Natural killer cell treated with Interleukin-12 subunit alpha and Interleukin-12 subunit beta and Interleukin-15 and Interleukin-18, amount 100 ng/mL, for 72 hours (primary cell): ENCODE measurements around the gene ALOX5AP. TPM values are rescaled to one million over a fixed set of nuclear protein-coding genes. Genes with fewer than 3 reads are reported as not detected.

Experiments used
- ATAC-seq, 2 donors: fragments of 150-1000 bp; cut with Tn5 transposase in 1 of 2; sonication (Bioruptor Pico), chemical (Tn5 transposase) in 1 of 2; 2 replicates each; pipeline ENCODE4 v1.10.0; 2021
- DNase-seq: peaks from one replicate; pipeline ENCODE4 v3.0.0; 2022; ENCODE audit warnings: low spot score
- H3K27ac Mint-ChIP-seq, 2 donors: 1 replicate in 1 of 2; 2 replicates in 1 of 2; pipeline ENCODE4 v1.8.0; 2022; ENCODE audit warnings: mixed read lengths in 2 of 2, mild to moderate bottlenecking in 1 of 2, moderate library complexity in 1 of 2
- H3K27me3 Mint-ChIP-seq, 2 donors: 1 replicate in 1 of 2; 2 replicates in 1 of 2; pipeline ENCODE4 v1.8.0; 2022; ENCODE audit warnings: mixed read lengths in 2 of 2
- H3K36me3 Mint-ChIP-seq: one replicate; pipeline ENCODE4 v1.8.0; 2022; ENCODE audit warnings: mixed read lengths
- H3K4me1 Mint-ChIP-seq, 2 donors: 1 replicate in 1 of 2; 2 replicates in 1 of 2; pipeline ENCODE4 v1.8.0; 2022; ENCODE audit warnings: low read depth in 2 of 2, mixed read lengths in 2 of 2, mild to moderate bottlenecking in 1 of 2
- H3K4me3 Mint-ChIP-seq: one replicate; pipeline ENCODE4 v1.8.0; 2022; ENCODE audit warnings: mixed read lengths
- H3K9me3 Mint-ChIP-seq: 2 replicates; pipeline ENCODE4 v1.8.0; 2022; ENCODE audit warnings: mixed read lengths
- total RNA-seq, 2 donors: library from RNA; stranded (reverse); gene quantifications; one replicate each; pipeline ENCODE4 v1.2.3, GENCODE V29; 2022

Gene ALOX5AP
- 100 to 1,000 TPM in 1 of 2 donors, 10 to 100 TPM in 1; 49.8 to 173 TPM for total RNA-seq

DNA sequence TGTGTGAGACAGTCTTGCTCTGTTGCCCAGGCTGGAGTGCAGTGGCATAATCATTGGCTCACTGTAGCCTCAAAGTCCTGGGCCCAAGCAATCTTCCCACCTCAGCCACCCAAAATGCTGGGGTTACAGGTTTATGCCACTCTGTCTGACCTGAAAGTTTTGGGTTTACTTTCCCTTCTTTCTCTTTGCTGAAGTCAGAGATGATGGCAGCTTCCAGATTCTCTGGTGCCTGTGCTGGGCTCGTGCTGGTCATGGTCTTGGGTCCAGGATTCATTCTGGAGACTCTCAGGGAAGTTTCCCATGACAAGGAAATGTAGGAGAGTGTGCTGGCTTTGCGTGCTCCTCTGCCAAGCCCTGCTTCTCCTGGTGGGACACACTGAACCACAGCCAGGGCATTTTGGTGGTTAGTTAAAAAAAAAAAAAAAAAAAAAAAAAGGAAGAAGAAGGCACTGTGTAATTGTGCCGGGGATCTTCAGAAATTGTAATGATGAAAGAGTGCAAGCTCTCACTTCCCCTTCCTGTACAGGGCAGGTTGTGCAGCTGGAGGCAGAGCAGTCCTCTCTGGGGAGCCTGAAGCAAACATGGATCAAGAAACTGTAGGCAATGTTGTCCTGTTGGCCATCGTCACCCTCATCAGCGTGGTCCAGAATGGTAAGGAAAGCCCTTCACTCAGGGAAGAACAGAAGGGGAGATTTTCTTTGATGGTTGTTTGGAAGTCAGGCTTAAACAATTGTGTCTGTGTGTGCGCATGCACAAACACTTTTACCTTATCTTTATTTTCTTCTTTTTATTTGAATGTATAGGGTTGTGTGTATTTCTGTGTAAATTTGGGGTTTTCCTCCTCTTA, at the start of gene ALOX5AP:
TSS of gene ALOX5AP (plus strand) at position 519 of the 847 bp plus-strand sequence. CDS start at position 582, 63 bp downstream.
- Mint-ChIP-seq H3K4me1 (peaks cover 57 to 66% of the 10 kb centered on the region in 2 donors), H3K4me3 (peak within 1 kb of the TSS; percentile 89), H3K36me3 (peaks cover 4% of the 10 kb centered on the region), H3K27ac (peak within 1 kb of the TSS; percentile 82 to 92), H3K9me3 (no peaks in the 10 kb centered on the region), H3K27me3 (peaks cover 0 to 2% of the 10 kb centered on the region in 2 donors)
- ATAC-seq, result peak; percentile 63 to 68
- no peak for DNase-seq

GRCh38 chr13:30685987-30686386, 49.4 kb upstream of the ALOX5AP start:
- Mint-ChIP-seq H3K27ac (no peak overlapping the region), H3K4me1 (peaks cover 7 to 8% of the 10 kb centered on the region in 2 donors), H3K27me3 (peaks cover 0 to 2% of the 10 kb centered on the region in 2 donors), H3K4me3 (no peak overlapping the region), H3K36me3 (no peaks in the 10 kb centered on the region), H3K9me3 (no peaks in the 10 kb centered on the region)
- DNase-seq, result no peak
- no peak for ATAC-seq

GRCh38 chr13:30687601-30688000, 47.7 kb upstream of the ALOX5AP start:
- Mint-ChIP-seq H3K4me1 (peaks cover 14% of the 10 kb centered on the region in 2 donors), H3K27ac (no peak overlapping the region), H3K4me3 (no peak overlapping the region), H3K36me3 (no peaks in the 10 kb centered on the region), H3K9me3 (no peaks in the 10 kb centered on the region), H3K27me3 (peaks cover 0 to 2% of the 10 kb centered on the region in 2 donors)
- ATAC-seq (no peak), DNase-seq (no peak)

DNA sequence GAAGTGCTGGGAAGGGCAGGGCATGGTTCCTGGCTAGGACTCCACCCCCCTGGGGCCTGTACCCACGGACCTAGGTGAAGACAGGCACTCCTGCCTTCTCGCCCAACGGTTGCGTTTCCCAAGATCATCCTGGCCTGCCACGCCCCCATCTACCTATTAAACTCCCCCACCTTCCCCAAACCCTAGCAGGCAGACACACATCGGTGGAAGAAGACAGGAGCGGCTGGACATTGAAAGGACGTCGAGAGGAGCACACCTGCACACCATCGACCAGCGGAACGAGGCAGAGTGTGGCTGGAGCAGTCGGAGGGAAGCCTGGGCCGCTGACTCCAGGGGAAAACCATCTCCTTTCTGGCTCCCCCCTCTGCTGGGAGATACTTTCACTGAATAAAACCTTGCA, 45.6 kb upstream of the ALOX5AP start:
- no peak for DNase-seq
- H3K27me3 Mint-ChIP-seq, result peaks cover 0 to 2% of the 10 kb centered on the region in 2 donors
- H3K27ac Mint-ChIP-seq, result peak overlapping the region; percentile 83 to 85
- H3K4me1 Mint-ChIP-seq, result peaks cover 21 to 23% of the 10 kb centered on the region in 2 donors
- H3K36me3 Mint-ChIP-seq, result no peaks in the 10 kb centered on the region
- ATAC-seq, result no peak
- H3K9me3 Mint-ChIP-seq, result no peaks in the 10 kb centered on the region
- H3K4me3 Mint-ChIP-seq, result peak overlapping the region; percentile 89

DNA sequence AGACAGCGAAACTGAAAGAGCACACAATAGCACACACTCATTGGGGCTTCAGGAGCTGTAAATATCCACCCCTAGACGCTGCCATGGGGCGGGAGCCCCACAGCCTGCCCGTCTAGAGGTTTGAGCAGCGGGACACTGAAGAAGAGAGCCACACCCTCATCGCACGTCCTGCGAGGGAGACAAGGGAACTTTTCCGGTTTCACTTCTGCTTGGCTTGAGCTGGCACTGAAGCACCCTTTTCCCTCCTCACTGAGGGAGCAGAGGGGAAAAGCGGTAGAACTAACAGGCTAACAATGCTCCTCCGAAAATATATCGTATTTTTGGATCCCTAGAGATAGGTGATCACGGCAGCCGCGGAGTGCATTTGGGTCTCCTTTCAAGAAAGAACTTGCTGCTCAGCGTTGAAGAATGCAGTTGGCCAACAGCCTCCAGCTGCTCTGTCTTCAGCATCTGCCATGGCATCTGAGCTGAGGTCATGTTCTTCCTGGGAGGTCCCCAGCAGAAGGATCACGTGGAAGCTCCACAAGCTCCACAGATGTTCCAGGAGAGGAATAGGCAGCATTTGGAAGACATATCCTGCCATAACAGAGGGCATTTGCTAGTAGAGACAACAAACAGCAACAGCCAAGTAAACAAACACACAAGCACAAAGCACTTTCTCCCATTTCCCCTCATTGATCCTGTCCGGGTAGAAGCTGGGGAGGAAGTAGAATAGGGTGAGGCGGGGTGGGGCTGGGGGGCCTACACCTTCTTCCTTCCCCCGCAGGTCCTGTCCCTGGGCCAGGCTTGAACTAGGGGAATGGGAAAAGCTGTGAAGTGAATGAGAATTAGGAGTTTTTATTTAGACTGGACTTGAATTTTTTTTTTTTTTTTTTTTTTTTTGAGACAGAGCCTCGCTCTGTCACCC, 44.8 kb upstream of the ALOX5AP start:
- no peaks in the 10 kb centered on the region for H3K27me3 Mint-ChIP-seq
- peaks cover 26 to 29% of the 10 kb centered on the region in 2 donors for H3K4me1 Mint-ChIP-seq
- H3K9me3 Mint-ChIP-seq, result no peaks in the 10 kb centered on the region
- no peaks in the 10 kb centered on the region for H3K36me3 Mint-ChIP-seq
- H3K4me3 Mint-ChIP-seq, result peak overlapping the region; percentile 89
- H3K27ac Mint-ChIP-seq, result peak overlapping the region; percentile 83 to 85
- DNase-seq (no peak), ATAC-seq (peak; percentile 79 to 88)

GRCh38 chr13:30692113-30692512, 43.2 kb upstream of the ALOX5AP start:
- peak overlapping the region in 1 of 2 donors; percentile 38 for H3K27ac Mint-ChIP-seq
- H3K9me3 Mint-ChIP-seq, result no peaks in the 10 kb centered on the region
- peak overlapping the region; percentile 30 for H3K4me3 Mint-ChIP-seq
- DNase-seq (no peak), ATAC-seq (peak in 1 of 2 donors; percentile 71)
- H3K4me1 Mint-ChIP-seq, result peaks cover 42 to 45% of the 10 kb centered on the region in 2 donors
- no peaks in the 10 kb centered on the region for H3K36me3 Mint-ChIP-seq
- no peaks in the 10 kb centered on the region for H3K27me3 Mint-ChIP-seq

GRCh38 chr13:30696278-30697176, 38.8 kb upstream of the ALOX5AP start:
- Mint-ChIP-seq H3K27me3 (peaks cover 0 to 2% of the 10 kb centered on the region in 2 donors), H3K36me3 (no peaks in the 10 kb centered on the region), H3K27ac (peak overlapping the region; percentile 77 to 83), H3K4me3 (peak overlapping the region; percentile 89), H3K4me1 (peaks cover 44% of the 10 kb centered on the region in 2 donors), H3K9me3 (no peaks in the 10 kb centered on the region)
- DNase-seq, result peak; percentile 74
- peak; percentile 85 to 89 for ATAC-seq

GRCh38 chr13:30697177-30697953, 38.0 kb upstream of the ALOX5AP start:
- H3K27ac Mint-ChIP-seq, result peak overlapping the region in 1 of 2 donors; percentile 83
- peak overlapping the region; percentile 89 for H3K4me3 Mint-ChIP-seq
- no peak for DNase-seq
- H3K27me3 Mint-ChIP-seq, result peaks cover 0 to 2% of the 10 kb centered on the region in 2 donors
- ATAC-seq, result no peak
- H3K9me3 Mint-ChIP-seq, result no peaks in the 10 kb centered on the region
- H3K4me1 Mint-ChIP-seq, result peaks cover 39 to 40% of the 10 kb centered on the region in 2 donors
- no peaks in the 10 kb centered on the region for H3K36me3 Mint-ChIP-seq

- no peaks in the 10 kb centered on the region for H3K36me3 Mint-ChIP-seq
- H3K4me3 Mint-ChIP-seq, result no peak overlapping the region
- DNase-seq (no peak), ATAC-seq (no peak)
- peak overlapping the region in 1 of 2 donors; percentile 83 for H3K27ac Mint-ChIP-seq
- H3K27me3 Mint-ChIP-seq, result peaks cover 0 to 2% of the 10 kb centered on the region in 2 donors
- H3K9me3 Mint-ChIP-seq, result no peaks in the 10 kb centered on the region
- peaks cover 33% of the 10 kb centered on the region in 2 donors for H3K4me1 Mint-ChIP-seq
Observed at GRCh38 chr13:30697996-30698401, 37.3 kb upstream of the ALOX5AP start.

DNA sequence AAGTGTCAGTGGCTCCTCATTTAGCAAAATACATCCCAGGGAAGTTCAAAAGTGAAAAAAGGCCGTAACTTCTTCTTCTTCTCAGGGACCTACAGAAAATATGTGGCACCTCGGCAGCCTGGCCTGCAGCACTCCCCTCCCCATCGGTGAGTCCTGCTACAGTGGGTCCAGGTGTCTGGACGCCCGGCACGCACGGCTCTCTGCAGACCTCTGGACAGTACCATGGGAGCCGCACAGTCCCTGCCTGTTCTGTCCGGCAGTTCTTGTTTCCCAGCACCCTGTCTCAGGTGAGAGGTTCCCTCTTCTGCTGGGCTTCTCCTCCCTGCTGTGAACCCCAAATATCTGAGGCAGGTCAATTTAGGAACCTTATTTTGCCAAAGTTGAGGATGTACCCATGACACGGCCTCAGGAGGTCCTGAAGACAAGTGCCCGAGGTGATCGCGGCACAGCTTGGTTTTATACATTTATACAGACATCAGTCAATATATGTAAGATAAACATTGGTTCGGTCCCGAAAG, 36.8 kb upstream of the ALOX5AP start:
- Mint-ChIP-seq H3K4me3 (no peak overlapping the region), H3K9me3 (no peaks in the 10 kb centered on the region), H3K36me3 (no peaks in the 10 kb centered on the region), H3K27me3 (peaks cover 0 to 2% of the 10 kb centered on the region in 2 donors), H3K27ac (no peak overlapping the region), H3K4me1 (peaks cover 31 to 32% of the 10 kb centered on the region in 2 donors)
- ATAC-seq (no peak), DNase-seq (no peak)

DNA sequence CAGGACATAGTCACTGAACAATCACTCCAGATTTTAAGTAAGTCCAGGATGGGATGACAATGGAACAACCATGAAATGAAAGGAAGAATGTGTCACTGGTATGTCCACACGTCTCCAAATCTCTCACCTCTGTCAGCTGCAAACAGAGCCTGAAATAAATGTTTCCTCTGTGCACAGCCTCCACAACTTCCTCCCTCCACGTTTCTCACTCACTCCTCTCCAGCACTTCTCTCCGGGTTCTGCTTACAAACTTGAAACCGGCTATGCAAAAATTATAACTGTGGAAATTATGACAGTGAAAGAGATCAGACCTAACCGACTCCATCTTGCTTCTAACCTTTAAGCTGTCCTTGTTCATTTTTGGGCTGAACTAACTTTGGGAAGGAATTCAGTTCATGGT, 35.0 kb upstream of the ALOX5AP start:
- Mint-ChIP-seq H3K4me3 (no peak overlapping the region), H3K27ac (no peak overlapping the region), H3K27me3 (peaks cover 2 to 6% of the 10 kb centered on the region in 2 donors), H3K36me3 (no peaks in the 10 kb centered on the region), H3K4me1 (peaks cover 24 to 27% of the 10 kb centered on the region in 2 donors), H3K9me3 (no peaks in the 10 kb centered on the region)
- ATAC-seq (no peak), DNase-seq (no peak)

- ATAC-seq (no peak), DNase-seq (no peak)
- H3K9me3 Mint-ChIP-seq, result no peaks in the 10 kb centered on the region
- no peak overlapping the region for H3K4me3 Mint-ChIP-seq
- no peaks in the 10 kb centered on the region for H3K36me3 Mint-ChIP-seq
- H3K4me1 Mint-ChIP-seq, result peaks cover 7 to 10% of the 10 kb centered on the region in 2 donors
- no peak overlapping the region for H3K27ac Mint-ChIP-seq
- peaks cover 2 to 6% of the 10 kb centered on the region in 2 donors for H3K27me3 Mint-ChIP-seq
Observed at GRCh38 chr13:30702006-30702405, 33.3 kb upstream of the ALOX5AP start.
